NK-92 (cell line): ENCODE measurements around the gene STPG3.
A peak's percentile ranks its signal among the peaks of the same experiment; 100 is the strongest.
"Not testable (repeated sequence)": the region's sequence is repeated elsewhere in the genome, so short reads cannot be mapped to it uniquely, and the experiment has no call there.

Source experiments
- DNase-seq: peaks from one replicate; lab custom pipeline; 2025; ENCODE audit not compliant: unreplicated experiment; lab: John Stamatoyannopoulos, UW

Gene STPG3

DNA sequence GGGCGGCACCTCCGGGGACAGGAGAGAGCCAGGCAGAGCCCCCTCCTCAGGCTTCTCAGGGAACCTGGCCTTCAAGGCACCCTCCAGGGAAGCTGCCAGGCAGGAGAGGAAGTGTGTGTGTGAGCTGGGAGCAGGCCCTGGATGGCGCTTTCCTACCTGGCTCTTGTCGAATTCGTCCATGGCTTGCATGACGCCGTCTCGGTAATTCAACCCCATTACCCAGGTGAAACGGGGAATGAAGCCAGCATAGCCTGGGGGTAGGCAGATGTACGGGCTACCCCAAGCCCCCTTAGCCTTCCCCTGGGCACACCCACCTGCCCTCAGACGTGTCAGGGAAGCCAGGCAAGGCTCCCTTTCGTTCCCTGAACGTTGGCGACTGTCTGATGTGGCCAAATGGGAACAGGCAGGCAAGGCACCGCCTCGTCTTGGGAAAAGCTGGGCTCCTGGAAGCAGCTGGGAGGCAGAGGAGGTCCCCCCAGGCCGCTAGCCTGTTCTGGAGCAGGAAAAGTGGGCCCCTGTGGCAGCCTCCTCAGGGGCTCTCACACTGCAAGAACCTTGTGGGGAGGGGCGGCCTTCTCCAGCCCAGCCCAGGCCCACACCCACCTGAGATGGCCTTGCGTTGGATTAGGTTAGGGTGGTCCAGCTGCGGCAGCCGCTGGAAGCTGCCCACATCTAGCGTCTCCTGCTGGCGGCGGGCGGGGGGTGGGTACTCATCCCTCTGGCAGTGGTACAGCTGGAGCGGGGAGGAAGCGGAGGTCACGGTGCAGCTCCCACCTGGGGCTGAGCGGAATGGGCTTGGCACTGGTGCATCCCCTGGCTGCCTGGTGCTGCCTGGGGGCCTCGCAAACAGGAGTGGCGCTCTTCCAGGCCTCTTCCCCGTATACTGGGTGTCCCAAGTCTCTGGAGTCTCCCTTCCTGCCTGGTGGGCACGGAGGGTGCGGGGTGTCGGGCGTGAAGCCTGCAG is 6.3 kb upstream of the STPG3 start:
- no peak for DNase-seq

- DNase-seq = no peak
Observed at GRCh38 chr9:137245450-137246421, 5.3 kb upstream of the STPG3 start.

DNA sequence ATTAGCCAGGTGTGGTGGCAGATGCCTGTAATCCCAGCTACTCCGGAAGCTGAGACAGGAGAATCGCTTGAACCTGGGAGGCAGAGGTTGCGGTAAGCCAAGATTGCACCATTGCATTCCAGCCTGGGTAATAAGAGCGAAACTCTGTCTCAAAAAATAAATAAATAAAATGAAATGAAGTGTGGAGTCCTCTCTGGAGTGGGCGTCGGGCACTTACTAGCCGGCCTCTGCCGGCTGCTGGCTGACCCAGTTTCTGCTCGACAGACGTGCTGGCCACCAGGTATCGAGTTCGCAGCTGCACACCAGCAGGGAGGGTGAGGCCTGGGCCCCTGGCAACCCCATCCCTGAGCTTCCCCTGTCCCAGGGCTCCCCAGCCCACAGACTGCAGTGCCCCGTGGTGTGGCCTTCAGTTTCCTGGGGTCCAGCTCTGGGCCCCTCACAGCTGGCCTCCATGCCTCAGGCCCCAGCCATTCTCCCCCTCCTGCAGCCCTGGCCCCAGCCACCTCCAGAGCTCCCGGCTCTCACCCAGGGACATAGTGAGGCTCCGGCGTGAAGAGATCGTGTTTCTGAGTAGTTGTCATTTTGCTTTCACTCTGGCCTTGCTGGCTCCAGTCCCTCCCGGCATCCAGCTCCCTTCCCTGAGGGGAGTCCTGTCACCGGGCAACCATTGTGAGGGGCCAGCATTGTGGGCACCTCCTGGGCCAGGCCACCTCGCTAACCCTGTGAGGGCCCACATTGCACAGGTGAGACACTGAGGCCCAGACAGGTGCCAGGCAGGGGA is 3.8 kb upstream of the STPG3 start:
- no peak for DNase-seq

- no peak for DNase-seq
Observed at GRCh38 chr9:137247916-137248175, 3.2 kb upstream of the STPG3 start.

- DNase-seq = no peak
Observed at GRCh38 chr9:137250329-137251193, 525 bp upstream of the STPG3 start.

DNA sequence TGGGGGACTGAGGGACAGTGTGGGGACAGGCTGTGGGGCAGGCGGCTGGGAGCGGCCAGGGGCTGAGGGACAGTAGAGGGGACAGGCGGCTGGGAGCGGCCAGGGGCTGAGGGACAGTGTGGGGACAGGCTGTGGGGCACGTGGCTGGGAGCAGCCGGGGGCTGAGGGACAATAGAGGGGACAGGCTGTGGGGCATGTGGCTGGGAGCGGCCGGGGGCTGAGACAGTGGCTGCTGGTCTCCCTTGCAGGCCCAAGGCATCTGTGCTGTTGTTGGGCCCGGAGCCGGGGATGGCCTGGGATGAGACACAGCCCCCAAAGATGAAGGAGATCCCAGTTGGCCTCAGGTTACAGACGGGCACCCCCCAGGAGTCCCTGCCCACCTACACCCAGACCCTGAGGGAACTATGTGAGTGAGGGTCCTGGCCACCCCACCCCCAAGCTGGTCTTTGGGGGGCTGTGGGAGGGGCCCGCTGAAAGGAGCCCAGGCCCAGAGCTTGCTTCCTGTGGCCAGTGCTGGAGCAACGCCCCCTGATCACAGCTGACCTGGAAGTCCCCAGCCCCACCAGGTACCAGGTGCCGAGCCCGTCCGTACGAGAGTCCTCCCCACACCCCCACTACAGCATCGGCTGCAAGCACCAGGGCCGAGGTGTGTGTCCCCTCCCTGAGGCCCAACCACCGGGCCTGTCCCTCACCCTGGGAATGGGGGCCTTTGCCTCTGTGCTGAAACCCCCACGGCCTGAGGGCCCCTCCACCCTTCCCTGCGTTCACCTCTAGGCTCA is 593 bp downstream of the STPG3 start:
- DNase-seq = no peak

DNA sequence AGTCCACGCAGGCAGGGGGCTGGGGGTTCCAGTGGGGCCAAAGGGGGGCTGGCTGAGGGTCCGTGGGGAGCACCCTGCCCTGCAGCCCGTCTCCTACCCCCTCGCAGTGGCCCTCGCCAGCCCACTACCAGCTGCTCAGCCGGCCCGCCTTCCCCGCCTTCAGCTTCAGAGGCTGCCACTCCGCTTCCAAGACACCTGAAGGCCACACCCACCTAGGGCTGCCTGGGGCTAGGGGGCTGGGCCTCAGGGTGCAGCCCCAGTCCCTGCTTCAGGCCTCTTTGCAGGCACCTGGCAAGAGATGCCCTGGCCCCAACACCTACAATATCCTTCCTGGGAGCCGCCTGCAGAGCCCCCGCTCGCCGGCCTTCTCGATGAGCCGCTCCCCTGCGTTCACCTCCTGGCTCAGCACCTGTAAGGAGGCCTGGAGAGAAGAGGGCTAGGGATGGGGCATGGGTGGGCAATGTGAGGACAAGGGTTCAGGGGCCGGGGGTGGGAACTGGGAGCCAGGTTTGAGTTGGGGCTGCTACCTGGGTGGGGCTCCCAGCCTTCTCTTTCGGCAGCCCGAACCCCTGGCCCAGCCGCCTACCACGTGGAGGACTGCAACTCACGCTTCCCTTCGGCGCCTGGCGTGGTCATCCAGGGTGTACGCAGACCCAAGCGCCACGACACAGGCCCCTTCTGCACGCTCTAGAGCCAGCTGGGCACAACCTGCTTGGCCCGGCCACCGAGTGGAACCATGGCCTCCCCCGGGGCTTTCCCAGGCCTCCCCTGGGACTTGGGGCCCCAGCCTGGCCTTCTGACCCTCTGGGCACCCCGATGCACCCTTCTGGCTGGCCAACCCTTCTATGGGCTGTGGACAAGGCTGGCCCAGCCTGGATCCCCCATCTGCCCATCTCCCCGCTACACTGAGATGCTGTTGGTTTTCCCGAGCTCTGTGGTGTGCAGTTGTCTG is 1.7 kb downstream of the STPG3 start:
- DNase-seq = no peak

GRCh38 chr9:137253717-137254623 is 2.9 kb downstream of the STPG3 start:
- DNase-seq = no peak

DNA sequence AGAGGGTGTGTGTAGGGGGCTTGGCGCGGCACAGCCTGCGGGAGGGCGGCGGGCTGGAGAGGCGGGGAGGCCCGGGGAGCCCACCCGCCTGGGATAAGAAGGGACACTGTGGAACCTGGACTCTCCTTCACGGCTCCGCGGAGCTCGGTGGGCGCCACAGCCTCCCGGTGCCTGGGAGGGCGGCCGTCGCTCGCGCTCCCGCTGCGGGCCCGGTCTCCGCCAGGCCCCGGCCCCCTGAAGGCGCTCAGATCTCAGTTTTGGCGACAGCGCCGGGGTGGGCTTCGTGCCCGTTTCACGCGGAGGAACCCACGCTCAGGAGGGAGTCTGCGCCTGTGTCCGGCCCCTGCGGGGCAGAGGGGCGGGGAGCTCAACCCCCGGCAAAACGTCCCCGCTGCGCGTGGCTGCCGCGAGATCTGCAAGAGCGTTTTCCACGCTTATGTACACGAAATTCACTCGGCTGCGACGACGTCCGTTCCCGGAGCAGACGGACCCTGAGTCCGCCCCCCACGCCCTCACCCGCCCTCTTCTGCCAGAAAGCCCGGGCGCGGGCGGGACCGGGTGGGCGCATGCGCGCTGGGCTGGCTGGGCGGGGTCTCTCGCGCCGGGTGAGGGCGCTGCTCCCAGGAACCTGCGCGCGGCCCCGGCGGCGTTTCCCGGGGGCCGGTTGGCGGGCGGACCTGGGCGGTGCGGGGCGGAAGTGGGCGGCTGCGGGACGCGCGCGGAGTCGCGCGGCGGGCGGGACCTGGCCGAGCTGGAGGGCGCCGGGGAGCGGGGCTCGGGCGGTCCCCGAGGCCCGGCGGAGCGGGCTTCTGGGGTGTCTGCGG is 3.8 kb downstream of the STPG3 start, which contains the start of gene NELFB:
Gene NELFB, plus strand, starts transcription at position 704 of the 824 bp plus-strand sequence.
- peak; percentile 40 for DNase-seq

- DNase-seq = no peak
Observed at GRCh38 chr9:137255448-137256114, 4.5 kb downstream of the STPG3 start.

- no peak for DNase-seq
Observed at GRCh38 chr9:137256362-137256761, 5.3 kb downstream of the STPG3 start.

- DNase-seq = no peak
Observed at GRCh38 chr9:137256856-137257255, 5.8 kb downstream of the STPG3 start.

GRCh38 chr9:137262173-137262908 is 11.3 kb downstream of the STPG3 start:
- DNase-seq = not testable (repeated sequence)

DNA sequence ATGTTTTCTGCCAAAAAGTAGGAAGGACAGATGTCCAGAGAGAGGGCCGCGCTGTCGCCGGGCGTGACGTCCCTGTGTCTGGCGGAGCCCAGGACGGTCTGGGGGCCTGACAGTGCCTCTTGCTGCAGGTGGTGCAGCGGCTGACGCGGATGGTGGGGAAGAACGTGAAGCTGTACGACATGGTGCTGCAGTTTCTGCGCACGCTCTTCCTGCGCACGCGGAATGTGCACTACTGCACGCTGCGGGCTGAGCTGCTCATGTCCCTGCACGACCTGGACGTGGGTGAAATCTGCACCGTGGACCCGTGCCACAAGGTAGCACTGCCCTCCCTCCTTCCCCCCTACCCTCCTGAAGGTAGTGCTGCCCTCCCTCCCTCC is 11.8 kb downstream of the STPG3 start:
- DNase-seq = no peak

- DNase-seq = no peak
Observed at GRCh38 chr9:137263506-137263905, 12.4 kb downstream of the STPG3 start.
